Keratinocyte (primary cell): ENCODE data around the gene NECTIN4. TPM values are rescaled to one million over a fixed set of nuclear protein-coding genes. Genes with fewer than 3 reads are reported as not detected.
A peak's percentile ranks its signal among the peaks of the same experiment; 100 is the strongest.
"Not testable (repeated sequence)": the region's sequence is repeated elsewhere in the genome, so short reads cannot be mapped to it uniquely, and the experiment has no call there.

Experiments used
- DNase-seq: peaks from one replicate; pipeline ENCODE4 v3.0.0-alpha.2; 2011; ENCODE audit warnings: low read depth, missing footprints, low spot score
- FAIRE-seq: peaks from 2 replicates; lab custom pipeline; 2011; peaks lifted over from hg19 to GRCh38; lab: Jason Lieb, UNC
- H2AFZ ChIP-seq: 2 replicates; pipeline ENCODE4 v1.6.0; 2012; ENCODE audit warnings: low read length, control low read depth, inconsistent platforms; ENCODE audit not compliant: control insufficient read depth
- H3K27ac ChIP-seq: 2 replicates; pipeline ENCODE4 v1.5.1; 2011; ENCODE audit warnings: low read length; ENCODE audit not compliant: control insufficient read depth, insufficient read depth
- H3K27me3 ChIP-seq: 3 replicates; pipeline ENCODE4 v1.6.0; 2011; ENCODE audit warnings: low read length; ENCODE audit not compliant: control insufficient read depth, insufficient read depth; ENCODE audit errors: extremely low read depth
- H3K36me3 ChIP-seq, 2 experiments: 2 replicates in 1 of 2; 3 replicates in 1 of 2; pipeline ENCODE4 v1.5.1; 2011; ENCODE audit warnings: low read length in 2 of 2, mild to moderate bottlenecking in 1 of 2; ENCODE audit not compliant: control insufficient read depth in 2 of 2, insufficient read depth in 2 of 2; ENCODE audit errors: extremely low read depth in 1 of 2
- H3K4me1 ChIP-seq: 3 replicates; pipeline ENCODE4 v1.5.1; 2011; ENCODE audit warnings: low read length; ENCODE audit not compliant: control insufficient read depth, insufficient read depth; ENCODE audit errors: extremely low read depth
- H3K4me2 ChIP-seq: 3 replicates; pipeline ENCODE4 v1.6.0; 2011; ENCODE audit warnings: low read depth, low read length; ENCODE audit not compliant: control insufficient read depth, insufficient read depth; ENCODE audit errors: extremely low read depth
- H3K4me3 ChIP-seq, 3 experiments: fragments of 200-600 bp in 1 of 3; sonication (generic) in 1 of 3; 2 replicates in 2 of 3; 3 replicates in 1 of 3; pipeline ENCODE4 v1.5.1; 2011 to 2016; ENCODE audit warnings: low read length in 3 of 3, mild to moderate bottlenecking in 3 of 3, control low read depth in 2 of 3, inconsistent platforms in 1 of 3, low read depth in 1 of 3, mixed read lengths in 1 of 3, mixed run types in 1 of 3, moderate library complexity in 1 of 3; ENCODE audit not compliant: control insufficient read depth in 2 of 3, insufficient read depth in 2 of 3; ENCODE audit errors: extremely low read depth in 1 of 3
- H3K79me2 ChIP-seq: 2 replicates; pipeline ENCODE4 v1.6.0; 2012; ENCODE audit warnings: low read length; ENCODE audit not compliant: control insufficient read depth, insufficient read depth
- H3K9ac ChIP-seq: 3 replicates; pipeline ENCODE4 v1.6.0; 2011; ENCODE audit warnings: low read length; ENCODE audit not compliant: control insufficient read depth, insufficient read depth; ENCODE audit errors: extremely low read depth
- H3K9me1 ChIP-seq: 3 replicates; pipeline ENCODE4 v1.6.0; 2011; ENCODE audit warnings: low read length; ENCODE audit not compliant: control insufficient read depth, insufficient read depth; ENCODE audit errors: extremely low read depth
- H3K9me3 ChIP-seq: 2 replicates; pipeline ENCODE4 v1.5.1; 2012; ENCODE audit warnings: low read depth, low read length; ENCODE audit not compliant: control insufficient read depth
- H4K20me1 ChIP-seq: 3 replicates; pipeline ENCODE4 v1.6.0; 2011; ENCODE audit warnings: low read length; ENCODE audit not compliant: control insufficient read depth, insufficient read depth; ENCODE audit errors: extremely low read depth
- CTCF ChIP-seq, 3 experiments: IDR thresholded peaks in 1 of 3; conservative IDR thresholded peaks in 1 of 3; optimal IDR thresholded peaks in 1 of 3; 2 replicates in 2 of 3; 3 replicates in 1 of 3; pipeline versions ENCODE3 to v1.5.1; 2011; ENCODE audit warnings: low read length in 3 of 3, mild to moderate bottlenecking in 3 of 3, moderate library complexity in 2 of 3, control low read depth in 1 of 3, inconsistent platforms in 1 of 3; ENCODE audit not compliant: insufficient read depth in 2 of 3; ENCODE audit errors: extremely low read depth in 1 of 3
- EZH2 ChIP-seq: IDR thresholded peaks from one replicate; pipeline ENCODE4 v1.6.1; 2012; ENCODE audit warnings: inconsistent platforms, mild to moderate bottlenecking, low read length, moderate library complexity
- dilution Hi-C: fragments of 300-500 bp; cut with MboI; formaldehyde crosslinking; loops from one replicate; pipeline ENCODE4 v1.7.0; 2020; ENCODE audit warnings: low sequenced_read_pairs; ENCODE audit not compliant: extremely low pct_ligation_motif_present
- polyA plus RNA-seq, 5 experiments: library from polyadenylated mRNA; depleted of rRNA in 3 of 5; stranded (reverse) in 3 of 5; stranded (forward) in 1 of 5; unstranded in 1 of 5; fragments of >200 nt; gene quantifications; 1 replicate in 1 of 5; 2 replicates in 3 of 5; 3 replicates in 1 of 5; pipeline versions ENCODE4 v1.2.1 to v1.2.3, GENCODE V29; 2011 to 2012; ENCODE audit warnings: missing spikeins in 2 of 5, low read depth in 1 of 5, low replicate concordance in 1 of 5

Gene NECTIN4
- polyA plus RNA-seq, 1 donor (not counting 4 experiments of a cell fraction or from before 2014, with no cell fraction given), result 8.6 TPM

- Histone ChIP-seq H3K4me2 (no peak overlapping the region), H3K9me3 (no peaks in the 10 kb centered on the region), H4K20me1 (no peaks in the 10 kb centered on the region), H3K4me3 (no peak overlapping the region), H3K36me3 (no peaks in the 10 kb centered on the region), H3K4me1 (peaks cover 12% of the 10 kb centered on the region), H3K79me2 (no peaks in the 10 kb centered on the region), H3K9ac (no peak overlapping the region), H3K27me3 (no peaks in the 10 kb centered on the region), H3K9me1 (no peaks in the 10 kb centered on the region), H2AFZ (no peak overlapping the region), H3K27ac (no peak overlapping the region)
- no peak for FAIRE-seq
- no peak for DNase-seq
- TF ChIP-seq EZH2, result no peak
- no peak for TF ChIP-seq CTCF (optimal IDR thresholded peaks at IDR 0.05 in 1 of 3, IDR thresholded peaks at IDR 0.05 in 1 of 3, conservative IDR thresholded peaks at IDR 0.05 in 1 of 3; ENCODE audit: extremely low read depth in 1 of 3, insufficient read depth in 2 of 3, low read length in 3 of 3)
- dilution Hi-C loops, result no loop called here
Measured at GRCh38 chr1:161031874-161032273, 57.5 kb downstream of the NECTIN4 start.

- H3K4me3 ChIP-seq, H3K27ac ChIP-seq, H3K9ac ChIP-seq, H3K4me2 ChIP-seq, H3K27me3 ChIP-seq, H2AFZ ChIP-seq, H3K79me2 ChIP-seq, FAIRE-seq, H4K20me1 ChIP-seq, DNase-seq, H3K9me1 ChIP-seq, H3K9me3 ChIP-seq, H3K36me3 ChIP-seq, dilution Hi-C loops: not testable (repeated sequence)
- peaks cover 12% of the 10 kb centered on the region for H3K4me1 ChIP-seq
Measured at GRCh38 chr1:161029466-161029865, 59.9 kb downstream of the NECTIN4 start.

- FAIRE-seq, H3K9me3 ChIP-seq, H3K4me1 ChIP-seq, H2AFZ ChIP-seq, H3K36me3 ChIP-seq, H3K4me2 ChIP-seq, DNase-seq, H3K79me2 ChIP-seq, dilution Hi-C loops, H3K9me1 ChIP-seq, H4K20me1 ChIP-seq, H3K4me3 ChIP-seq, H3K9ac ChIP-seq, H3K27me3 ChIP-seq: not testable (repeated sequence)
- H3K27ac ChIP-seq, result peak overlapping the region; percentile 36
Measured at GRCh38 chr1:161026954-161027353, 62.4 kb downstream of the NECTIN4 start.

GRCh38 chr1:161022432-161022831, 66.9 kb downstream of the NECTIN4 start:
- peak overlapping the region; percentile 100 for H3K9ac ChIP-seq
- peaks cover 32% of the 10 kb centered on the region for H3K4me1 ChIP-seq
- dilution Hi-C loops, H3K36me3 ChIP-seq, DNase-seq, H3K9me1 ChIP-seq, H2AFZ ChIP-seq, H3K27me3 ChIP-seq, FAIRE-seq, H4K20me1 ChIP-seq, H3K9me3 ChIP-seq: not testable (repeated sequence)
- H3K27ac ChIP-seq, result peak overlapping the region; percentile 95
- peak overlapping the region in 1 of 3 experiments; percentile 11 for H3K4me3 ChIP-seq
- peaks cover 29% of the 10 kb centered on the region for H3K79me2 ChIP-seq
- H3K4me2 ChIP-seq, result peak overlapping the region; percentile 88
